OCI-LY1 (cell line): ENCODE measurements around the gene SMC3.

Experiments used
- H2AFZ ChIP-seq: fragments of 200-600 bp; sonication (generic), shearing (Covaris generic); 2 replicates; pipeline ENCODE4 v1.6.0; 2014; ENCODE audit warnings: antibody characterized with exemption, mild to moderate bottlenecking, low read length
- H3F3A ChIP-seq: fragments of 200-600 bp; sonication (generic), shearing (Covaris generic); 2 replicates; pipeline ENCODE4 v1.6.0; 2014; ENCODE audit warnings: mild to moderate bottlenecking, antibody characterized with exemption, low read length, moderate library complexity; ENCODE audit not compliant: insufficient read depth
- H3K27ac ChIP-seq: fragments of 200-600 bp; sonication (generic); 2 replicates; pipeline ENCODE4 v1.5.1; 2014; ENCODE audit warnings: low read length, mixed run types, mild to moderate bottlenecking, low read depth; ENCODE audit not compliant: poor library complexity, severe bottlenecking
- H3K27me3 ChIP-seq: fragments of 200-600 bp; sonication (generic); 2 replicates; pipeline ENCODE4 v1.6.0; 2014; ENCODE audit warnings: antibody characterized with exemption, mild to moderate bottlenecking, low read length, moderate library complexity; ENCODE audit not compliant: insufficient read depth
- H3K36me3 ChIP-seq: fragments of 200-600 bp; sonication (generic); 2 replicates; pipeline ENCODE4 v1.6.1; 2014; ENCODE audit warnings: mild to moderate bottlenecking, antibody characterized with exemption, low read length, moderate library complexity, mixed read lengths; ENCODE audit not compliant: insufficient read depth
- H3K4me1 ChIP-seq: fragments of 200-600 bp; sonication (generic); 2 replicates; pipeline ENCODE4 v1.5.1; 2014; ENCODE audit warnings: mild to moderate bottlenecking, low read length, moderate library complexity; ENCODE audit not compliant: insufficient read depth, severe bottlenecking
- H3K4me2 ChIP-seq: fragments of 200-600 bp; sonication (generic), shearing (Covaris generic); 2 replicates; pipeline ENCODE4 v1.6.1; 2014; ENCODE audit warnings: low read length
- H3K4me3 ChIP-seq: fragments of 200-600 bp; sonication (generic); 2 replicates; pipeline ENCODE4 v1.5.1; 2014; ENCODE audit warnings: low read length, low read depth, mild to moderate bottlenecking, mixed read lengths; ENCODE audit not compliant: poor library complexity, severe bottlenecking
- H3K79me2 ChIP-seq: fragments of 200-600 bp; shearing (Covaris generic); 2 replicates; pipeline ENCODE4 v1.6.1; 2016; ENCODE audit warnings: mixed run types, low read length, mixed read lengths; ENCODE audit not compliant: insufficient read depth
- H3K9ac ChIP-seq: fragments of 200-600 bp; sonication (generic), shearing (Covaris generic); 2 replicates; pipeline ENCODE4 v1.6.1; 2014; ENCODE audit warnings: mild to moderate bottlenecking, low read length, mixed read lengths
- H3K9me2 ChIP-seq: fragments of 200-600 bp; sonication (generic), shearing (Covaris generic); 2 replicates; pipeline ENCODE4 v1.6.1; 2014; ENCODE audit warnings: low read depth, mild to moderate bottlenecking, low read length, mixed read lengths
- H3K9me3 ChIP-seq: fragments of 200-600 bp; shearing (Covaris generic); 2 replicates; pipeline ENCODE4 v1.6.1; 2014; ENCODE audit warnings: low read length, mixed read lengths
- H4K20me1 ChIP-seq: fragments of 200-600 bp; sonication (generic), shearing (Covaris generic); 2 replicates; pipeline ENCODE4 v1.6.0; 2016; ENCODE audit warnings: mild to moderate bottlenecking, low read length; ENCODE audit not compliant: insufficient read depth
- EZH2 ChIP-seq: fragments of 200-600 bp; sonication (generic), shearing (Covaris generic); IDR thresholded peaks from 2 replicates; pipeline ENCODE4 v1.8.0; 2017; ENCODE audit warnings: borderline replicate concordance, mixed run types, mild to moderate bottlenecking, antibody characterized with exemption, low read length, moderate library complexity, mixed read lengths
- TF ChIP-seq, protein P1 (sequence below): fragments of 200-600 bp; sonication (generic), shearing (Covaris generic); IDR thresholded peaks from 2 replicates; pipeline ENCODE4 v1.5.1; 2017; ENCODE audit warnings: mild to moderate bottlenecking, antibody characterized with exemption, low read length, moderate library complexity, mixed read lengths

Gene SMC3

DNA sequence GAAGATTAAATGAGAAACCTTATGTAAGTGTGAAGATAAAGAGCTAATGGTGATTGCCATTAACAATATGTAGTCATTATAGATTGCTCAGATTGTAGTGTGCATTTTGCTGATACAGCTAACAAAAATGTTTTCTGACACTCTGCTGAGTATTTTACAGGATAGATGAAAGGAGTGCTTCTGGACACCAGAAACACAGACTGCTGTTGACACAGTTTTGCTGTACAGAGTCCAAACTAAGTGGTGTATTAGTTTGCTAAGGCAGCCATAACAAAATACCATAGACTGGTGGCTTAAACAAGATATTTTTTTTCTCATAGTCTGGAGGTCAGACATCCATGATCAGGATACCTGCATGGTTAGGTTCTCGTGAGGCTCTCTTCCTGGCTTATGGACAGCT, 2.2 kb downstream of the SMC3 start:
- Histone ChIP-seq H3K27ac (peak overlapping the region; percentile 21), H3K4me1 (peaks cover 59% of the 10 kb centered on the region), H3K9me2 (no peaks in the 10 kb centered on the region), H3K36me3 (peaks cover 47% of the 10 kb centered on the region; the same call in 1 of the 2 replicates), H3F3A (no peaks in the 10 kb centered on the region), H2AFZ (no peak overlapping the region), H3K79me2 (peaks cover 72% of the 10 kb centered on the region), H3K4me3 (peak overlapping the region; percentile 87), H3K9me3 (no peaks in the 10 kb centered on the region), H3K4me2 (peak overlapping the region; percentile 96), H4K20me1 (no peaks in the 10 kb centered on the region), H3K9ac (peak overlapping the region; percentile 93; the same call in 1 of the 2 replicates), H3K27me3 (no peaks in the 10 kb centered on the region)
- no peak for TF ChIP-seq EZH2
- TF ChIP-seq, protein P1, sequence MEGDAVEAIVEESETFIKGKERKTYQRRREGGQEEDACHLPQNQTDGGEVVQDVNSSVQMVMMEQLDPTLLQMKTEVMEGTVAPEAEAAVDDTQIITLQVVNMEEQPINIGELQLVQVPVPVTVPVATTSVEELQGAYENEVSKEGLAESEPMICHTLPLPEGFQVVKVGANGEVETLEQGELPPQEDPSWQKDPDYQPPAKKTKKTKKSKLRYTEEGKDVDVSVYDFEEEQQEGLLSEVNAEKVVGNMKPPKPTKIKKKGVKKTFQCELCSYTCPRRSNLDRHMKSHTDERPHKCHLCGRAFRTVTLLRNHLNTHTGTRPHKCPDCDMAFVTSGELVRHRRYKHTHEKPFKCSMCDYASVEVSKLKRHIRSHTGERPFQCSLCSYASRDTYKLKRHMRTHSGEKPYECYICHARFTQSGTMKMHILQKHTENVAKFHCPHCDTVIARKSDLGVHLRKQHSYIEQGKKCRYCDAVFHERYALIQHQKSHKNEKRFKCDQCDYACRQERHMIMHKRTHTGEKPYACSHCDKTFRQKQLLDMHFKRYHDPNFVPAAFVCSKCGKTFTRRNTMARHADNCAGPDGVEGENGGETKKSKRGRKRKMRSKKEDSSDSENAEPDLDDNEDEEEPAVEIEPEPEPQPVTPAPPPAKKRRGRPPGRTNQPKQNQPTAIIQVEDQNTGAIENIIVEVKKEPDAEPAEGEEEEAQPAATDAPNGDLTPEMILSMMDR, result no peak

DNA sequence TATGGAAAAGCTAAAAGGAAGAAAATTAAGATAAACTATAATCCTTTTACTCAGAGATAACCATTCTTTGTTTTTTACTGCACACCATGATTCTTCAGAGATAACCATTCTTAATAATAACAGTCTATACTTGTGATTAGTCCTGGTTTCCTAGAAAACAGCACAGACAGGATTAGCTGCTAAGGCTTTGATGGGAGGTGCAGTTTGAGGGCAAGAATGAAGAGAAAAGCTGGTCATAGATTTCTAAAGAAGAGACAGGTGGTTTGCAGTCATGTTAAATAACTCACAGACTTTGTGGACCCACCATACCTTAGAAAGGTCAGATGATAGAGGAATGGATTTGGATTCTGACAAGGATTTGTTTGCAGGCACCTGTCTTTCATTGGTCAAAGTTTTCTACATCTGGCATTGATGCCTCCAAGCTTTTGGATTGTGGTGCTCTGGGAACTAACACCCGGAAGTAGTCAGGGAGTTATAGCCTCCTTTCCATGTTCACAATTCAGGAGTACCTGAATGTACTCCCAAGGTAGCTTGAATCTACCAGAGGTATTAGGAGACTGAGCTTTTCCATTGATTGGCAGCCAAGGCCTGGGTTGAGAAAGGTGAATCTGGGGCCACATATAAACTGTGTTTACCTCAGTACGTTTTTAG, 3.7 kb downstream of the SMC3 start:
- TF ChIP-seq EZH2, result no peak
- TF ChIP-seq, protein P1, result no peak

DNA sequence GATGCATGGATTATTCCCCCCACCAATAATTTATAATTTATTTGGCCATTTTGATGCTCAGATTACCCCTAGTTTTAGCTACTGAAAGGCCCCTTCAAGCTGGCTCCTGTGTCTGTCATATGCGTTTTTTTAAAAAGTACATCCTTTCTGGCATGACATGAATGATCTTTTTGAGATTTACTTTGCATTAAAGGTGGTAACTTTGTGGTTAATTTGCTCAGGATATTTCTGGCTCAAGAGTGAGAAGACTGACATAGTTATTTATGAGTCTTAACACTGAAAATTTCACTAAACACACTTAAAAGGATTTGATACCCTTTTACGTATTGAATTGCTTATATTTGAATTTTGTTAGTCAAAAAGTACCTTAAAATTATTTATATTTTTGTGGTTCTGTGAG, 5.4 kb downstream of the SMC3 start:
- Histone ChIP-seq H3K9me3 (no peaks in the 10 kb centered on the region), H3K9me2 (no peaks in the 10 kb centered on the region), H3K4me1 (peaks cover 52% of the 10 kb centered on the region), H3K36me3 (peaks cover 77% of the 10 kb centered on the region), H3K27ac (peak overlapping the region; percentile 12), H3K27me3 (no peaks in the 10 kb centered on the region), H3K9ac (peak overlapping the region; percentile 25; the same call in 1 of the 2 replicates), H3K4me2 (peak overlapping the region; percentile 48), H4K20me1 (0 out of 2 replicates have a peak, but pooled peaks cover 2% of the 10 kb centered on the region), H3F3A (no peaks in the 10 kb centered on the region), H3K4me3 (no peak overlapping the region), H3K79me2 (peaks cover 89% of the 10 kb centered on the region), H2AFZ (no peak overlapping the region)
- TF ChIP-seq, protein P1, result no peak
- no peak for TF ChIP-seq EZH2

More for the DNA sequence above, 3.7 kb downstream of the SMC3 start:
- Histone ChIP-seq H3K4me3 (peak overlapping the region; percentile 1), H3F3A (no peaks in the 10 kb centered on the region), H3K4me1 (peaks cover 59% of the 10 kb centered on the region), H3K36me3 (peaks cover 61% of the 10 kb centered on the region), H3K4me2 (peak overlapping the region; percentile 96), H3K27me3 (no peaks in the 10 kb centered on the region), H3K79me2 (peaks cover 83% of the 10 kb centered on the region), H4K20me1 (0 out of 2 replicates have a peak, but pooled peaks cover 2% of the 10 kb centered on the region), H3K27ac (no peak overlapping the region), H3K9me3 (no peaks in the 10 kb centered on the region), H3K9ac (0 out of 2 replicates have a peak overlapping the region, but pooled peaks have one; percentile 5), H3K9me2 (no peaks in the 10 kb centered on the region), H2AFZ (no peak overlapping the region)
